HL-60/S4 (cell line): ENCODE results near the gene MMP7.

Experiments
- in situ Hi-C: fragments of 300-500 bp; cut with MboI; formaldehyde crosslinking; loops from 2 replicates; pipeline ENCODE4 v1.14.3; 2022; ENCODE audit warnings: low sequenced_read_pairs

MMP7 gene

GRCh38 chr11:102495161-102496042, 35.1 kb downstream of the MMP7 start:
- in situ Hi-C loops: loop anchor here (25.0 kb wide), 1 partner anchor 108 kb away; no protein-coding TSS in a partner anchor

GRCh38 chr11:102494216-102494615, 36.3 kb downstream of the MMP7 start:
- in situ Hi-C loops: loop anchor here (25.0 kb wide), 1 partner anchor 107 kb away; no protein-coding TSS in a partner anchor

- in situ Hi-C loops: loop anchor here (25.0 kb wide), 1 partner anchor 106 kb away; no protein-coding TSS in a partner anchor
Observed at GRCh38 chr11:102493524-102493923, 37.0 kb downstream of the MMP7 start.

GRCh38 chr11:102491969-102492368, 38.6 kb downstream of the MMP7 start:
- in situ Hi-C loops: loop anchor here (25.0 kb wide), 1 partner anchor 105 kb away; no protein-coding TSS in a partner anchor

- in situ Hi-C loops: loop anchor here (25.0 kb wide), 1 partner anchor 102 kb away; no protein-coding TSS in a partner anchor
Observed at GRCh38 chr11:102489186-102490145, 41.1 kb downstream of the MMP7 start.

GRCh38 chr11:102488208-102488607, 42.3 kb downstream of the MMP7 start:
- in situ Hi-C loops: loop anchor here (25.0 kb wide), 1 partner anchor 101 kb away; no protein-coding TSS in a partner anchor

DNA sequence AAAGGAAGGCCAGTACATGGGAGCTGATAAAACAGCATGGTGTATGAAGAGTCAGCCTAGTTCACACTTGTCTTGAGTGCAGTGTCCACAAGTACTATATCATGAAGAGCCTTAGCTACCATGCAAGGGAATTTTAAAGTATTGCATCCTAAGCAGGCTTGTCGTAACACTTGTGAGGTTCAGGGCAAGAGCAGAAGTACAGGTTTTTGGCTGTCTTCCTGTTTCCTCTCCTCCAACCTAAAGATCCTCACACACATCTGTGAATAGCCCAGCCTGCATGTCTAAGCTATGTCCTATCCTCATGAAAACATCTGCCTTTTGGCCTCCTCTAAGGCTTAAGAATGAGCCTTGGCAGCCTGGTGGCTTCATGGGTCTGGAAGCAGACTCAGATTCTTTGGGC, 43.3 kb downstream of the MMP7 start:
- in situ Hi-C loops: loop anchor here (25.0 kb wide), 1 partner anchor 100 kb away; no protein-coding TSS in a partner anchor

DNA sequence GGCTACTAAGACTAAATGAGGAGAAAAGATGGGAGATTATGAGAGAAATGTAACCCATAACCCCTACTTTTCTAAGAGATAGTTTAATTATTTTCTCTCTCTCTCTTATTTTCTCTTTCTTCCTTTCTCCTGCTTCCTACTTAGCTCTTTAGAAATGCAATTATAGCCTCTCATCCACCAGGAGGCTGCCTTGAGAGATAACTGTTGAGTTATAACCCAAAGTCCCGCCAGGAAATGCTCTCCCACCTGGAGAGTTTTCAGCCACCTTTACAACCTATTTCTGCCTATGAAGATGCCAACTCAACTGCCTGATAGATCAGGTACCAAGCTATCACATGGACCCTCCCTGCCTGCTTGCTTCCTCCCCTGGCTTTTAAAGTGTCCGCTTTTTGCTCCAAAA, 44.0 kb downstream of the MMP7 start:
- in situ Hi-C loops: loop anchor here (25.0 kb wide), 1 partner anchor 99 kb away; no protein-coding TSS in a partner anchor

- in situ Hi-C loops: loop anchor here (25.0 kb wide), 1 partner anchor 98 kb away; no protein-coding TSS in a partner anchor
Observed at GRCh38 chr11:102485095-102485722, 45.3 kb downstream of the MMP7 start.

DNA sequence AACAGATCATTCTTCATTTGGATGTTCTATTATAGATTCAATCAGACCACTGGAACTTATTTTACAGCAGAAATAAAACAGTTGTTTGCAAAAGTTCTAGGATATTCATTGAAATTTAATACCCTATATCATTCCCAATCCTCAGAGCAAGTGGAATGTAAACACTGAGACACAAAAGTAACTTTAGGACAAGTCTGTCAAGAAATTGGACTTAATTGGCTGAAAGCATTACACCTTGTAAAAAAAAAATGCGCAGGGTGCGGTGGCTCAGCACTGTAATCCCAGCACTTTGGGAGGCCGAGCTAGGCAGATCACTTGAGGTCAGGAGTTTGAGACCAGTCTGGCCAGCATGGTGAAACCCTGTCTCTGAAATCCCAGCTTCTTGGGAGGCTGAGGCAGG, 48.1 kb downstream of the MMP7 start:
- in situ Hi-C loops: loop anchor here (25.0 kb wide), 1 partner anchor 95 kb away; no protein-coding TSS in a partner anchor

DNA sequence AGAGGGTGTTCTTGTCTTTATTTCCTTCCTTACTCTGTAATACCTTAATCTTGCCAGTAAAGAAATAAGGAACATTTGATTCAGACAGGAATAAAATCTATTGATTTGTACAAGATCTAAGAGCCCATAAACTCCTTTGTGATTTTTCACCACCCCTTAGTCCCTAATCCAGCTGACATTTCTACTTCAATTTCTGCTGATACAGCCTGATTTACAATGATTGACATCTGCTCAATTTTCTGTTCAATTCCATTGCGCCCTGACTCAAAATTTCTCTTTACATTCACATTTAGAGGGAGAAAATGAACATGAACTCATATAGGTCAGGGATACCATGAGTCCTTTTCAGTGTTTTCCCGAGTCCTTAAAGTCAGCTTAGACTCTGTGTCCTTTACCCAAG, 50.8 kb downstream of the MMP7 start:
- in situ Hi-C loops: loop anchor here (25.0 kb wide), 1 partner anchor 92 kb away; no protein-coding TSS in a partner anchor

DNA sequence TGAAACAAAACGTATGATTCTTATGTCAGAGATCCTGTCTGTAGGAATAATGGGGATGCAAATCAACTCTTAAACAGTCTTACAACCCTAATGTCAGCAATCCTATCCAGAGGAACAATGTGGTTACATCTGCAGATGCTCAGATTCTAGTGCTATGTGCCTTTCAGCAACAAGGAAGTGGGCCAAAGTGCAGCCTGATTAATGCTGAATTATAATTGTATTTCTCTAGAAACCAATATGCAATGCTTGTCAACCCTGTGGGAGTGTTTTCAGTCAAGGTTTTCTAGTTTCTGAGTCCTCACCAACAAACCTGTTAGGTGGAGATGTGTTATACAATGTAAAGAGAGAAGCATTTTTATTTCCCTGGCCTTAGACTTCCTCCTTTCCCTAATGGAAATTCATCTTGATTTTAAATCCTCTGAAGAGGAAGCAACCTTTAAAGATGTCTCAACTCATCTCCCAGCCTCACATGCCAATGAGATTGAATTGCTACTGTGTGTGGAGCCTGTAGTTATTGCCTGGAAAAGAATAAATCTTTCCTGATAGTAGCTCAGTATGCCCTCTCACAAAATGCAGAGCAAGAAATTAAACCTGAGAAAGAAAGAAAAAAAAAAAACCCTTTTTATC, 51.8 kb downstream of the MMP7 start:
- in situ Hi-C loops: loop anchor here (25.0 kb wide), 1 partner anchor 91 kb away; no protein-coding TSS in a partner anchor

GRCh38 chr11:102476812-102477211, 53.7 kb downstream of the MMP7 start:
- in situ Hi-C loops: loop anchor here (25.0 kb wide), 1 partner anchor 90 kb away; no protein-coding TSS in a partner anchor

DNA sequence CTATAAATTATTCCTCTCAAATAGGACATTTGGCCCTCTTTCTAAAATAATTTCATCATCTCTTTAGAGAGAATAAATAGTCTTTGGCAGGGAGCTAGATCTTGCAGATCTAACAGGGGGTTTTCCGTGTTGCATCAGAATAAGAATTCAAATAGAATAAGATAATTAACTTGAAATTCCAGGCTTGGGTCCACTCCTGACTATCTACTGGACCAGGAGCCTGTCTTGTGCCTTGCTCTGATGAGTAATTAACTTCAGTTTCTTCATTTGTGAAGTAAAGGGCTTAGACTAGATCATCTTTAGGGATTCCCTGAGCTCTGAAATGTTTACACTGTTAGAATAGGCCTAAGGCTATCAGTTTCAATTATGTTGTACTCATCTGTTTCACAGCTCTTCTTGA, 54.5 kb downstream of the MMP7 start:
- in situ Hi-C loops: loop anchor here (25.0 kb wide), 1 partner anchor 89 kb away; no protein-coding TSS in a partner anchor

- in situ Hi-C loops: no loop called here
Observed at GRCh38 chr11:102473543-102473942, 57.0 kb downstream of the MMP7 start.

- in situ Hi-C loops: no loop called here
Observed at GRCh38 chr11:102472127-102472526, 58.4 kb downstream of the MMP7 start.

DNA sequence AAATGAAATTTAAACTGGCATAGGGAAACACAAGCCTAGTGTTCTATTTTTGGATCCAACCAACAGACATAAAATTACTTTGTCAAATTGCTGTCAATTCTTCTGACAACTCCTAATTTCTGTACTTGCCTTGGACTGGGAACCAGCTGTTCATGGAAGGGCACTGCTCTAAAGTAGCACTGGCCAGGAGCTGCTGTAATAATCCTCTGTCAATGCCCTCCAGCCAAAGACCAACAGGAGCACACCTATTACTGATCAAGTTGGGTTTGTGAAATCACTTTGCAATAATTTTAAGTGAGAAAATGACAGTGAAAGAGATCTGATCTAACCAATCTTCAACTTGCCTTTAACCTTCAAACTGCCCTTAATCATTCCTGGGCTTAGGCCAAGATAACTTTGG, 59.1 kb downstream of the MMP7 start:
- in situ Hi-C loops: no loop called here
